Activated effector memory CD4-positive, alpha-beta T cell treated with anti-CD3 and anti-CD28 coated beads, Interleukin-2, amount 50 U/mL, for 16 hours (primary cell): ENCODE data around the gene RASGEF1B.

ENCODE experiments used
- DNase-seq: peaks from one replicate; pipeline ENCODE4 v3.0.0-alpha.2; 2020

The RASGEF1B gene

GRCh38 chr4:81465406-81466340 is 6.0 kb downstream of the RASGEF1B start:
- DNase-seq: no peak

GRCh38 chr4:81460834-81461233 is 10.9 kb downstream of the RASGEF1B start:
- no peak for DNase-seq

- no peak for DNase-seq
Observed at GRCh38 chr4:81460191-81460701, 11.5 kb downstream of the RASGEF1B start.

- DNase-seq: no peak
Observed at GRCh38 chr4:81459228-81459627, 12.5 kb downstream of the RASGEF1B start.

GRCh38 chr4:81457921-81458520 is 13.7 kb downstream of the RASGEF1B start:
- no peak for DNase-seq

- DNase-seq: no peak
Observed at GRCh38 chr4:81457345-81457744, 14.4 kb downstream of the RASGEF1B start.

- no peak for DNase-seq
Observed at GRCh38 chr4:81455897-81456296, 15.8 kb downstream of the RASGEF1B start.

GRCh38 chr4:81454948-81455347 is 16.8 kb downstream of the RASGEF1B start:
- DNase-seq: no peak

- peak; percentile 68 for DNase-seq
Observed at GRCh38 chr4:81454499-81454898, 17.2 kb downstream of the RASGEF1B start.

GRCh38 chr4:81453024-81453423 is 18.7 kb downstream of the RASGEF1B start:
- no peak for DNase-seq

GRCh38 chr4:81452452-81453006 is 19.2 kb downstream of the RASGEF1B start:
- DNase-seq: no peak

GRCh38 chr4:81449015-81449414 is 22.7 kb downstream of the RASGEF1B start:
- no peak for DNase-seq

GRCh38 chr4:81447566-81448229 is 24.0 kb downstream of the RASGEF1B start:
- no peak for DNase-seq

GRCh38 chr4:81446634-81447033 is 25.1 kb downstream of the RASGEF1B start:
- no peak for DNase-seq

- DNase-seq: no peak
Observed at GRCh38 chr4:81445196-81445595, 26.5 kb downstream of the RASGEF1B start.

GRCh38 chr4:81442484-81443085 is 29.1 kb downstream of the RASGEF1B start:
- DNase-seq: no peak

GRCh38 chr4:81440949-81441348 is 30.8 kb downstream of the RASGEF1B start:
- no peak for DNase-seq

- DNase-seq: no peak
Observed at GRCh38 chr4:81436941-81437574, 34.6 kb downstream of the RASGEF1B start.

GRCh38 chr4:81436096-81436495 is 35.6 kb downstream of the RASGEF1B start:
- no peak for DNase-seq

GRCh38 chr4:81432825-81433224 is 38.9 kb downstream of the RASGEF1B start:
- no peak for DNase-seq

- DNase-seq: no peak
Observed at GRCh38 chr4:81431971-81432370, 39.7 kb downstream of the RASGEF1B start.

GRCh38 chr4:81429607-81430006 is 42.1 kb downstream of the RASGEF1B start:
- DNase-seq: no peak
